SJCRH30 (cell line): Measurements from ENCODE around the gene SLC25A18. TPM values are rescaled to one million over a fixed set of nuclear protein-coding genes. Genes with fewer than 3 reads are reported as not detected.

ENCODE experiments used
- DNase-seq, 2 experiments: peaks; one replicate each; pipeline ENCODE4 v3.0.0-alpha.2; 2015 to 2020
- H3K27ac ChIP-seq: fragments of 250-450 bp; sonication (Bioruptor Pico); 2 replicates; pipeline ENCODE4 v1.5.1; 2020; ENCODE audit warnings: mild to moderate bottlenecking, moderate library complexity
- H3K27me3 ChIP-seq: fragments of 250-450 bp; sonication (Bioruptor Pico); 2 replicates; pipeline ENCODE4 v1.5.1; 2020; ENCODE audit warnings: mild to moderate bottlenecking, moderate library complexity
- H3K36me3 ChIP-seq: fragments of 250-450 bp; sonication (Bioruptor Pico); 2 replicates; pipeline ENCODE4 v1.5.1; 2020; ENCODE audit warnings: mild to moderate bottlenecking, moderate library complexity
- H3K4me1 ChIP-seq: fragments of 250-450 bp; sonication (Bioruptor Pico); 2 replicates; pipeline ENCODE4 v1.5.1; 2020; ENCODE audit warnings: mild to moderate bottlenecking, moderate library complexity
- H3K4me3 ChIP-seq: fragments of 250-450 bp; sonication (Bioruptor Pico); 2 replicates; pipeline ENCODE4 v1.5.1; 2020; ENCODE audit warnings: mild to moderate bottlenecking, moderate library complexity
- H3K9me3 ChIP-seq: fragments of 250-450 bp; sonication (Bioruptor Pico); replicated peaks from 2 replicates; pipeline ENCODE4 v1.5.1; 2020; ENCODE audit warnings: mild to moderate bottlenecking, moderate library complexity
- total RNA-seq: library from RNA; depleted of rRNA; stranded (reverse); fragments of >200 nt; shearing (Covaris generic); gene quantifications from 2 replicates; pipeline ENCODE4 v1.2.3, GENCODE V29; 2014; rRNA removed

The SLC25A18 gene
- total RNA-seq, 1 experiment from 2014 or later: 0.67 TPM

DNA sequence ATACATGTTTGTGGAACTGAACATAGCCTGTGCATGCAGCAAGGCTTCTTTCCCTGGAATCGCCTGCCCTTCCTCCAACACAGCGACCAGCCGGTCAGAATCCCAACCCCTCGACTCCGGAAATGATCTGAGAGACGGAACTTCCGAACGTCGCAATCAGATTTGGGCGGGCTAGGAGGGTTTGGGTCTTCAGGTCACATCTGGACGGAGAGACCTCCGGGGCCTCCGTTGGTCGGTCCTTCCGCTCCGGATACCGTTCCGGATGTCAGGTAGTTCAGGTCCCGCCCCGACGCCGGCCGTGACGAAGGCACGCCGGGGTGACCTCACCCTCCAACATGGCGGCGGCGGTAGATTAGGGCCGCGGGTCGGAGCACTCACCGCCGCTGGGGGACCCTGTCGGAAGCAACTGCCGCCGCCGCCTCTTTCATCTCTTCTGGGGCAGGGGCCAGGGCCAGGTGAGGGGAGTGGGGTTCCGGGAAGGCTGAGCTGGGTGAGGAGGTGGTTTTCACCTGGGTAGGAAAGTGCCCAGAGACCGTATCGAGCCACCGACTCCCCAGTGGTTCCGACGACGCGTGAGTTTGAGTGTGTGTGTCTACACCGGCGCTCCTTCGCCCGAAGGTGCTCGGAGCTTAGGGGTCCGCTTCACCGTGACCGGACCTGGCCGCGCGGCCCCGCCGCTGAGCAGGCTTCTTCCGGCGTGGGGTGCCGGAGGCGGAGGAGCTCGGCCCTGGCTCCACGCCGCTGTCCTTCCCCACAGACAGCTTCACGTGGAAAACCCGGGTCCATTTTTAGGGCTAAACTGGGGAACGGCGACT lies 75.3 kb downstream of the SLC25A18 start, which contains the start of gene BCL2L13:
BCL2L13 (plus strand) TSS at position 326 of the 815 bp plus-strand sequence. CDS start 16,955 bp downstream, outside the sequence.
- Histone ChIP-seq H3K4me3 (peak within 1 kb of the TSS; percentile 88), H3K4me1 (0 out of 2 replicates have a peak, but pooled peaks cover 4% of the 10 kb centered on the region), H3K9me3 (no peaks in the 10 kb centered on the region), H3K27me3 (no peaks in the 10 kb centered on the region), H3K27ac (peak within 1 kb of the TSS; percentile 100), H3K36me3 (peaks cover 6% of the 10 kb centered on the region)
- peak; percentile 94 for DNase-seq

DNA sequence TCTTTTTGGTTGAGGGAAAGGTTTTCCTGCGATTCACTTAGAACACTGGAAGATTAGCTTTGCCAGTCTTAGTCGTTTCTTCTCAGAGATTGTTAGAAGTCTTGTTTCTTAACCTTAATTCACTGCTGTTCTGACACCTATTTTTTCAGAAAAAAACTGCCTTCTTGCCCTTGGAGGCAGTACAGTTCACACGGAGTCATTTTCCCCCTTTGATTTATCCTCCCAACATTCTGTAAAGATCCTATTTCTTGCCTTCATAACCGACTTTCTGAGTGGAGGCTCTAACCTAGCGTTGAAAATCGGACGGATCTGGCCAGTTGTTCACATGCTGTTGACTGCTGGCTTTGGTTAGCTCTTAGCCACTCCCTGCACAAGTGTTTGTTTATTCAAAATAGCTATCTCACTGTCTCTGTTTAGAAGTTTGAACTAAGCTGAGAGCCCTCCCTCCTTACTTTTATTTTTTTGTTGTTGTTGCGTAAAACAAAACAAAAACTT lies 76.0 kb downstream of the SLC25A18 start:
- Histone ChIP-seq H3K9me3 (no peaks in the 10 kb centered on the region), H3K27ac (peak overlapping the region; percentile 100), H3K4me3 (peak overlapping the region; percentile 88), H3K27me3 (no peaks in the 10 kb centered on the region), H3K4me1 (0 out of 2 replicates have a peak, but pooled peaks cover 4% of the 10 kb centered on the region), H3K36me3 (peaks cover 6% of the 10 kb centered on the region)
- peak; percentile 77 to 86 for DNase-seq

Other genes starting within 250 kb of the SLC25A18 start
- 17.6 and 19.1 TPM in 2 replicates for gene CECR2, start 194.0 kb upstream of the SLC25A18 start, total RNA-seq
- gene ATP6V1E1, start 65.3 kb downstream of the SLC25A18 start, total RNA-seq: 88.5 and 92.0 TPM in 2 replicates
- 47.9 and 52.4 TPM in 2 replicates for gene BCL2L13, start 75.3 kb downstream of the SLC25A18 start, total RNA-seq
- gene BID, start 211.0 kb downstream of the SLC25A18 start, total RNA-seq: 39.9 and 54.0 TPM in 2 replicates